GM10266 (cell line): Measurements from ENCODE around the gene CNTLN.

Source experiments
- DNase-seq: peaks from one replicate; pipeline ENCODE4 v3.0.0; 2012; ENCODE audit errors: extremely low spot score
- TF ChIP-seq, protein P1 (sequence below): IDR thresholded peaks from 2 replicates; pipeline ENCODE4 v1.5.1; 2012; ENCODE audit warnings: mild to moderate bottlenecking, low read depth; ENCODE audit not compliant: control insufficient read depth, insufficient read depth; ENCODE audit errors: missing control alignments

CNTLN gene

DNA sequence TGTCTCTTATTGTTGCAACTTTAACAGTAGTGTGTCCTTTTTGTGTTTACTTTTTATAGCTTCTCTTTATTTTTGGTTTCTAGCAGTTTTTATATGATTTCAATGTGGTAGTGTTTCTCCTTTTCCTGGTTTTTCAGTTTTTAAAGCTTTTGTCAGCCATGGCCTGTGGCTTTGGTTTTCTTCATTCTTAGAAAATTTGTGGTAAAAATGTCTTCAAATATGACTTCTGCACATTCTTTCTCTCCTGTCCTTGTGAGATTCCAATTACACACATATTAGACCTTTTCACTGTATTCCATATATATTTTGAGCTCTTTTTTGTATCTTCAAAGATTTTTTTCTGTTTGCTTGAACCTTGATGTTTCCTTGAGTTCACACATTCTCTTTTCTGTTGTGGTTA lies 180.5 kb downstream of the CNTLN start:
- no peak for DNase-seq
- TF ChIP-seq, protein P1, sequence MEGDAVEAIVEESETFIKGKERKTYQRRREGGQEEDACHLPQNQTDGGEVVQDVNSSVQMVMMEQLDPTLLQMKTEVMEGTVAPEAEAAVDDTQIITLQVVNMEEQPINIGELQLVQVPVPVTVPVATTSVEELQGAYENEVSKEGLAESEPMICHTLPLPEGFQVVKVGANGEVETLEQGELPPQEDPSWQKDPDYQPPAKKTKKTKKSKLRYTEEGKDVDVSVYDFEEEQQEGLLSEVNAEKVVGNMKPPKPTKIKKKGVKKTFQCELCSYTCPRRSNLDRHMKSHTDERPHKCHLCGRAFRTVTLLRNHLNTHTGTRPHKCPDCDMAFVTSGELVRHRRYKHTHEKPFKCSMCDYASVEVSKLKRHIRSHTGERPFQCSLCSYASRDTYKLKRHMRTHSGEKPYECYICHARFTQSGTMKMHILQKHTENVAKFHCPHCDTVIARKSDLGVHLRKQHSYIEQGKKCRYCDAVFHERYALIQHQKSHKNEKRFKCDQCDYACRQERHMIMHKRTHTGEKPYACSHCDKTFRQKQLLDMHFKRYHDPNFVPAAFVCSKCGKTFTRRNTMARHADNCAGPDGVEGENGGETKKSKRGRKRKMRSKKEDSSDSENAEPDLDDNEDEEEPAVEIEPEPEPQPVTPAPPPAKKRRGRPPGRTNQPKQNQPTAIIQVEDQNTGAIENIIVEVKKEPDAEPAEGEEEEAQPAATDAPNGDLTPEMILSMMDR: no peak

DNA sequence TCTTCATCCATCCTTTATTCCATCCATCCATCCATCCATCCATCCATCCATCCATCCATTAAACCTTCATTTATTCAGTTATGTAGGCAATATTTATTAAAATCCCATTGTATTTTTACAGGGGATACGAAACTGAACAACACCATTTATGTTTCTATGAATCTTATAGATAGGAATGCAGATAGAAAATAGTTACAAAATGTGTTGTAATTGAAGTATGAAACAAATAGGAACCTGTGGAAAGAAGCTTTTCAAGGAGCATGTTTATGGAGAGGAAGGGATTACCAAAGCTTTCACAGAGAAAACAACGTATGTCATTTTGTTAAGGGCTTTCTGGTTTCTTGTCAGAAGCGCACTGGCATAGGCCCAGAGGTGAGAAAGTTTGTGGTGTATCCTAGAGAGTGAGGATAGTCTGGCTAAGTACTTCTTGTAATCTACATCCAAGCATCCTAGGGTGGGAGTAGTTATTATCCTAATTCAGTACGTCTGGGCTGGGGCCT lies 184.0 kb downstream of the CNTLN start:
- TF ChIP-seq, protein P1: no peak
- DNase-seq: no peak

DNA sequence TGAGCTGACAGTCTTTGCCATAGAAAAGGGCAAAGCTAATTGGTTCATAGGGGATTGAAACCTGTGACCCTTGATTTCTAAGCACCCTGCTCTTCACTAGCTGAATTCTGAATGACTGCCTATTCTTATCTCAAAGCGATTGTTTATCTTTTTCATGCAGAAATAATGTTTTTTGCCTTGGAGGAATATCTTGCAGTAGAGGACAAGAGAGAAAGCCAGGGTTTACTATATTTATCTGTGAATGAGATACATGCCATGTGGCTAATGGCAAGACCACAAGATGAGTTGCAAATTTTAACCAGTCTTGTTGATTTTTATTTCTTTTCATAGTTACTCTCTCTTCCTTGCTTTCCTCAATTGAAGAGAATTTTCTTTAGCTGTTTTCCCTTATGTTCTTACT lies 185.0 kb downstream of the CNTLN start:
- TF ChIP-seq, protein P1: no peak
- no peak for DNase-seq

DNA sequence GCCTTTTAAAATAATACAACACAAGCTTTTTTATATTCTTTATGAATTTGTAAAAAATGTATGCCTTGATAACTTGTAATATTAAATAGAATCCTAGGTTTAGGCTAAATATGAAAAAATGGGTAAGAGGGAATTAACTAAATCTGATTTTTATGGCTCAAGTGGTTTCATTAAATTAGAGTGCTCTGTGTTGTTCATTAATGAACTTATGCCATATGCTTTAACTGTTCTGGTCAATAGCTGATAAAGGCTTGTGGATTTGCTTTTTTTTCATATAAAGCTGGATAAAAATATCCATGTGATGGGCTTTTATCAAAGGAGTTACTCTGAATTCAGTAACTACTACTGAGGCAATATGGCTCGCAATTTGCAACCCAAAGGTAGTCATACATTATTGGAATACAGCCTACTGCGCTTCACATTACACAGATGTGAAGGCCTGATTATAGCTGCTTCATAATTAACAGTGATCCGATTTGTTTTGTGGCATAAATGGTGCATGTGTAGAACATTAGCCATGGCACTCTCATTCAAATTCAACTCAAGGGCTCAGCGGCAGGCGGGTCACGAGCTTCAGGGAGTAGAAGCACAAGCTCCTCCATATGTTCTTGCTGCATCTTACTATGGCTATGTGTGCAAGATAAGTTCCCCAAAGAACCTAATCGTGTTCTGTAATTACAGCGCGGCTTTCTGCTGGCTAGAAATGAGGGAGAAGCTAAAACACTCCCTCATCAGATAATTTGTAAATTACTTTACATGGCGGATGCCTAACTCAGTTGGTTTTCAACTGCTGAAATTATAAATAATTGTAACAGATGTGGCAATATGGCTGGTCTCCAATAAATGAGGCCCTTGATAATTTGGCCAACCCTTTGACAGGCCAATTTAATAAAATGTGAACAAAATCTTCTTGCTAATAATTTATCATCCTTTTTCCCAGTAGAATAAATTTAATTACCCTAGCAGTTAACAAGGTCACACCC lies 188.3 kb downstream of the CNTLN start:
- TF ChIP-seq, protein P1: no peak
- no peak for DNase-seq

DNA sequence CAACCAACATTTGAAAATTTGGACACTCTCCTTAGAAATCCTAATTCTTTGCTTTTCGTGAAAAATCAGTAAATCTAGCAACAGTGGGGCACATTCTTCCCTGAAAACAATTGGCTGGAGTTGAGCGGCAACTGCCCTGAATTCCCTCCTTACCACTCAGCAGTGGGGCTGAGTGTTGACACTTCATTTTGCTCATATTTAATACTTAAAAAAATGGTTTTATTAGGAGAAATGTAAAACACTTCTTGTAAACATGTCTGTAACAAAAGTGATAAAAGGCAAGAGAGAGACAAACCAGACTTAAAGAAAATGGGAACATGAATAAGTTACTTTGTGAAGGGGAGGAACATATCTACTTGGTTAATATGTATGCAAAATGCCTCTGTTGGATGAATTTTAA lies 193.5 kb downstream of the CNTLN start:
- TF ChIP-seq, protein P1: no peak
- no peak for DNase-seq

DNA sequence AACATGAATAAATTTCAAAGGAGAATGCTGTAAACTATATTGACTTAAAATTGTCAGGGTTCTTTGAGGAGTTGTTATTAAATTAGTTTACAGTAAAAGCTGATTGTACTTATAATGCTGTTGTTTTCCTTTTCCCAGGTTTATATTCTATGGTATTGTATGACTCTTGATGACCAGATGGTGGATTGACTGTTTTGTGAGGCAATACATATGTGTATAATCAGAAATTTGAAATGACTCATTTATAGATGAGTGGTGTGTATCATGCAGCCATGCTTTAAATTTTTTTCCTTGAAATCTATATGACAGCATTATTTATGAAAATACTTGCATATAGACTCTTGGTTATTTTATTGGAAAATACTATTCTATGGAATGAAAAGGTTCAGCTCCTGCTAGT lies 195.3 kb downstream of the CNTLN start:
- no peak for DNase-seq
- TF ChIP-seq, protein P1: no peak

DNA sequence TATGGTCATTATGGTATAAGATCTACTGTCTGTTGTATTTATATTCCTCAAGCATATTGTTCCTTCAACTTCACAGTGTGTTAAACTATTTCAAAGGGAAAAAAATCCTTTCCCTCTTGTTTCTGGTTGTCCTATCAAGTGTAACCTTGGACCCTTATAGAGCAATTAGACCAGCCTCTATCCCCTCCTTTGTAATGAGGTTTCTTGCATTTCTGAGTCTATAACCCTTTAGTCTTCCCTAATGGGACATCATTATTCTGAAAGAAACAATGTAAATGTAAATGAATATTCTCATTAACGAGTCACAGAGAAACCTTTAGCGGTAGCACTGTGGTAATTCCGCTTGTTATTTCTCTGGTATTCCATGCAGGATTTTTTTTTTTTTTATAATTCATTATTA lies 197.3 kb downstream of the CNTLN start:
- TF ChIP-seq, protein P1: no peak
- no peak for DNase-seq
